GM12864 (cell line): ENCODE results near the gene PLCB4.

ENCODE experiments used
- DNase-seq: peaks from one replicate; pipeline ENCODE4 v3.0.0-alpha.2; 2011; ENCODE audit warnings: low read depth
- H3K4me3 ChIP-seq: 2 replicates; pipeline ENCODE4 v1.5.1; 2011; ENCODE audit warnings: mild to moderate bottlenecking, low read depth, low read length, control low read depth
- CTCF ChIP-seq: IDR thresholded peaks from 2 replicates; pipeline ENCODE4 v1.5.1; 2011; ENCODE audit warnings: low read depth, mild to moderate bottlenecking, moderate library complexity, low read length, control low read depth, inconsistent platforms; ENCODE audit errors: missing control alignments

The PLCB4 gene

GRCh38 chr20:9510911-9511310 is 442.0 kb downstream of the PLCB4 start:
- peak; percentile 80 for DNase-seq
- no peak for TF ChIP-seq CTCF
- H3K4me3 ChIP-seq = no peak overlapping the region; the same call in 1 of the 2 replicates

GRCh38 chr20:9514072-9514460 is 445.2 kb downstream of the PLCB4 start:
- peak overlapping the region; percentile 74; the same call in 1 of the 2 replicates for H3K4me3 ChIP-seq
- TF ChIP-seq CTCF = no peak
- DNase-seq = no peak

- DNase-seq = no peak
- no peak for TF ChIP-seq CTCF
- H3K4me3 ChIP-seq = peak within 1 kb of the TSS; percentile 74
Measured at GRCh38 chr20:9514461-9515213, 445.8 kb downstream of the PLCB4 start, which contains the start of gene LAMP5. LAMP5 (plus strand) TSS chr20:9514590; CDS start chr20:9514853, 263 bp downstream.

- no peak for DNase-seq
- no peak for TF ChIP-seq CTCF
- H3K4me3 ChIP-seq = peak overlapping the region; percentile 74
Measured at GRCh38 chr20:9515214-9515585, 446.3 kb downstream of the PLCB4 start.

- peak overlapping the region; percentile 74 for H3K4me3 ChIP-seq
- DNase-seq = no peak
- no peak for TF ChIP-seq CTCF
Measured at GRCh38 chr20:9515741-9516233, 446.9 kb downstream of the PLCB4 start.

GRCh38 chr20:9516234-9516871 is 447.5 kb downstream of the PLCB4 start:
- peak overlapping the region; percentile 74 for H3K4me3 ChIP-seq
- TF ChIP-seq CTCF = peak; percentile 20
- DNase-seq = no peak
